HUES48 (cell line): ENCODE measurements around the gene AGPAT3.
"Not testable (repeated sequence)": the region's sequence is repeated elsewhere in the genome, so short reads cannot be mapped to it uniquely, and the experiment has no call there.

ENCODE experiments used
- H3K27ac ChIP-seq: one replicate; pipeline ENCODE4 v1.7.0; 2013; ENCODE audit warnings: low read depth, low read length, inconsistent platforms
- H3K27me3 ChIP-seq: 2 replicates; pipeline ENCODE4 v1.6.1; 2013; ENCODE audit warnings: mild to moderate bottlenecking, low read length; ENCODE audit not compliant: control insufficient read depth, insufficient read depth
- H3K36me3 ChIP-seq: 2 replicates; pipeline ENCODE4 v1.6.1; 2013; ENCODE audit warnings: low read length; ENCODE audit not compliant: control insufficient read depth, insufficient read depth
- H3K4me1 ChIP-seq: 2 replicates; pipeline ENCODE4 v1.6.1; 2013; ENCODE audit warnings: mild to moderate bottlenecking, low read length; ENCODE audit not compliant: control insufficient read depth, insufficient read depth
- H3K4me3 ChIP-seq: 2 replicates; pipeline ENCODE4 v1.5.1; 2013; ENCODE audit warnings: mild to moderate bottlenecking, low read depth, low read length
- H3K9ac ChIP-seq: 2 replicates; pipeline ENCODE4 v1.6.1; 2013; ENCODE audit warnings: mild to moderate bottlenecking, low read depth, low read length, moderate library complexity
- H3K9me3 ChIP-seq: 2 replicates; pipeline ENCODE4 v1.6.1; 2013; ENCODE audit warnings: low read length; ENCODE audit not compliant: control insufficient read depth, insufficient read depth

Gene AGPAT3

GRCh38 chr21:43886565-43886964 lies 21.5 kb downstream of the AGPAT3 start:
- no peak overlapping the region for H3K4me3 ChIP-seq
- no peaks in the 10 kb centered on the region for H3K36me3 ChIP-seq
- H3K27ac ChIP-seq = no peak overlapping the region
- no peak overlapping the region for H3K9ac ChIP-seq
- peaks cover 14% of the 10 kb centered on the region for H3K4me1 ChIP-seq
- H3K27me3 ChIP-seq = no peaks in the 10 kb centered on the region
- no peaks in the 10 kb centered on the region for H3K9me3 ChIP-seq

- Histone ChIP-seq H3K36me3 (no peaks in the 10 kb centered on the region), H3K9ac (no peak overlapping the region), H3K4me1 (peaks cover 14% of the 10 kb centered on the region), H3K27ac (no peak overlapping the region), H3K9me3 (no peaks in the 10 kb centered on the region), H3K27me3 (no peaks in the 10 kb centered on the region), H3K4me3 (no peak overlapping the region)
These were observed 24.0 kb downstream of the AGPAT3 start for GRCh38 chr21:43889069-43889468.

- H3K27me3 ChIP-seq = no peaks in the 10 kb centered on the region
- no peaks in the 10 kb centered on the region for H3K9me3 ChIP-seq
- no peak overlapping the region for H3K27ac ChIP-seq
- H3K9ac ChIP-seq = no peak overlapping the region
- peaks cover 11% of the 10 kb centered on the region for H3K4me1 ChIP-seq
- H3K36me3 ChIP-seq = no peaks in the 10 kb centered on the region
- H3K4me3 ChIP-seq = no peak overlapping the region
These were observed 25.0 kb downstream of the AGPAT3 start for GRCh38 chr21:43890042-43890441.

- H3K9ac ChIP-seq = no peak overlapping the region
- H3K36me3 ChIP-seq = no peaks in the 10 kb centered on the region
- H3K27me3 ChIP-seq = no peaks in the 10 kb centered on the region
- H3K9me3 ChIP-seq = no peaks in the 10 kb centered on the region
- H3K27ac ChIP-seq = no peak overlapping the region
- H3K4me3 ChIP-seq = no peak overlapping the region
- peaks cover 11% of the 10 kb centered on the region for H3K4me1 ChIP-seq
These were observed 27.3 kb downstream of the AGPAT3 start for GRCh38 chr21:43892334-43892733.

- Histone ChIP-seq H3K27me3 (no peaks in the 10 kb centered on the region), H3K4me1 (peaks cover 11% of the 10 kb centered on the region), H3K4me3 (no peak overlapping the region), H3K36me3 (no peaks in the 10 kb centered on the region), H3K9ac (no peak overlapping the region), H3K27ac (no peak overlapping the region), H3K9me3 (0 out of 2 replicates have a peak, but pooled peaks cover 2% of the 10 kb centered on the region)
These were observed 28.0 kb downstream of the AGPAT3 start for GRCh38 chr21:43892984-43893535.

- Histone ChIP-seq H3K9ac (no peak overlapping the region), H3K9me3 (0 out of 2 replicates have a peak, but pooled peaks cover 4% of the 10 kb centered on the region), H3K27ac (no peak overlapping the region), H3K27me3 (no peaks in the 10 kb centered on the region), H3K4me1 (peaks cover 11% of the 10 kb centered on the region), H3K4me3 (no peak overlapping the region), H3K36me3 (no peaks in the 10 kb centered on the region)
These were observed 28.6 kb downstream of the AGPAT3 start for GRCh38 chr21:43893536-43894205.

GRCh38 chr21:43894206-43894577 lies 29.2 kb downstream of the AGPAT3 start:
- H3K9ac ChIP-seq = no peak overlapping the region
- H3K27me3 ChIP-seq = no peaks in the 10 kb centered on the region
- no peak overlapping the region for H3K4me3 ChIP-seq
- H3K4me1 ChIP-seq = peaks cover 8% of the 10 kb centered on the region
- H3K36me3 ChIP-seq = no peaks in the 10 kb centered on the region
- H3K9me3 ChIP-seq = 0 out of 2 replicates have a peak, but pooled peaks cover 4% of the 10 kb centered on the region
- H3K27ac ChIP-seq = no peak overlapping the region

- H3K9me3 ChIP-seq = 0 out of 2 replicates have a peak, but pooled peaks cover 4% of the 10 kb centered on the region
- H3K27ac ChIP-seq = no peak overlapping the region
- H3K27me3 ChIP-seq = no peaks in the 10 kb centered on the region
- no peak overlapping the region for H3K4me3 ChIP-seq
- H3K9ac ChIP-seq = no peak overlapping the region
- no peaks in the 10 kb centered on the region for H3K4me1 ChIP-seq
- no peaks in the 10 kb centered on the region for H3K36me3 ChIP-seq
These were observed 30.2 kb downstream of the AGPAT3 start for GRCh38 chr21:43895196-43895595.

- not testable (repeated sequence) for H3K36me3 ChIP-seq, H3K27me3 ChIP-seq, H3K27ac ChIP-seq, H3K9ac ChIP-seq, H3K4me3 ChIP-seq, H3K4me1 ChIP-seq, H3K9me3 ChIP-seq
These were observed 31.8 kb downstream of the AGPAT3 start for GRCh38 chr21:43896696-43897299.

GRCh38 chr21:43899307-43900077 lies 34.5 kb downstream of the AGPAT3 start:
- no peak overlapping the region for H3K27ac ChIP-seq
- H3K4me1 ChIP-seq = no peaks in the 10 kb centered on the region
- H3K4me3 ChIP-seq = no peak overlapping the region
- H3K27me3 ChIP-seq = no peaks in the 10 kb centered on the region
- no peaks in the 10 kb centered on the region for H3K36me3 ChIP-seq
- H3K9me3 ChIP-seq = 0 out of 2 replicates have a peak, but pooled peaks cover 4% of the 10 kb centered on the region
- H3K9ac ChIP-seq = no peak overlapping the region

- Histone ChIP-seq H3K27me3 (no peaks in the 10 kb centered on the region), H3K27ac (no peak overlapping the region), H3K4me1 (no peaks in the 10 kb centered on the region), H3K9ac (no peak overlapping the region), H3K4me3 (no peak overlapping the region), H3K36me3 (no peaks in the 10 kb centered on the region), H3K9me3 (0 out of 2 replicates have a peak, but pooled peaks cover 4% of the 10 kb centered on the region)
These were observed 35.0 kb downstream of the AGPAT3 start for GRCh38 chr21:43900078-43900385.
